ENCODE data around the gene ZNF652.

- TF ChIP-seq ARNTL (CRISPR knock-in tag; IDR thresholded peaks at IDR 0.05; ENCODE audit: borderline replicate concordance, low read depth), result no peak
- TF ChIP-seq ZFP3 (CRISPR knock-in tag; IDR thresholded peaks at IDR 0.05), result no peak
- TF ChIP-seq RARB (CRISPR knock-in tag; IDR thresholded peaks at IDR 0.05), result no peak
- TF ChIP-seq ISL1 (CRISPR knock-in tag; IDR thresholded peaks at IDR 0.05), result no peak
- TF ChIP-seq, protein P1, sequence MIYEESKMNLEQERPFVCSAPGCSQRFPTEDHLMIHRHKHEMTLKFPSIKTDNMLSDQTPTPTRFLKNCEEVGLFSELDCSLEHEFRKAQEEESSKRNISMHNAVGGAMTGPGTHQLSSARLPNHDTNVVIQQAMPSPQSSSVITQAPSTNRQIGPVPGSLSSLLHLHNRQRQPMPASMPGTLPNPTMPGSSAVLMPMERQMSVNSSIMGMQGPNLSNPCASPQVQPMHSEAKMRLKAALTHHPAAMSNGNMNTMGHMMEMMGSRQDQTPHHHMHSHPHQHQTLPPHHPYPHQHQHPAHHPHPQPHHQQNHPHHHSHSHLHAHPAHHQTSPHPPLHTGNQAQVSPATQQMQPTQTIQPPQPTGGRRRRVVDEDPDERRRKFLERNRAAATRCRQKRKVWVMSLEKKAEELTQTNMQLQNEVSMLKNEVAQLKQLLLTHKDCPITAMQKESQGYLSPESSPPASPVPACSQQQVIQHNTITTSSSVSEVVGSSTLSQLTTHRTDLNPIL (CRISPR knock-in tag; IDR thresholded peaks at IDR 0.05; ENCODE audit: low read depth), result no peak
- no peak for TF ChIP-seq GLIS3 (CRISPR knock-in tag; IDR thresholded peaks at IDR 0.05)
- TF ChIP-seq, protein P2, sequence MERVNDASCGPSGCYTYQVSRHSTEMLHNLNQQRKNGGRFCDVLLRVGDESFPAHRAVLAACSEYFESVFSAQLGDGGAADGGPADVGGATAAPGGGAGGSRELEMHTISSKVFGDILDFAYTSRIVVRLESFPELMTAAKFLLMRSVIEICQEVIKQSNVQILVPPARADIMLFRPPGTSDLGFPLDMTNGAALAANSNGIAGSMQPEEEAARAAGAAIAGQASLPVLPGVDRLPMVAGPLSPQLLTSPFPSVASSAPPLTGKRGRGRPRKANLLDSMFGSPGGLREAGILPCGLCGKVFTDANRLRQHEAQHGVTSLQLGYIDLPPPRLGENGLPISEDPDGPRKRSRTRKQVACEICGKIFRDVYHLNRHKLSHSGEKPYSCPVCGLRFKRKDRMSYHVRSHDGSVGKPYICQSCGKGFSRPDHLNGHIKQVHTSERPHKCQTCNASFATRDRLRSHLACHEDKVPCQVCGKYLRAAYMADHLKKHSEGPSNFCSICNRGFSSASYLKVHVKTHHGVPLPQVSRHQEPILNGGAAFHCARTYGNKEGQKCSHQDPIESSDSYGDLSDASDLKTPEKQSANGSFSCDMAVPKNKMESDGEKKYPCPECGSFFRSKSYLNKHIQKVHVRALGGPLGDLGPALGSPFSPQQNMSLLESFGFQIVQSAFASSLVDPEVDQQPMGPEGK (CRISPR knock-in tag; IDR thresholded peaks at IDR 0.05; ENCODE audit: borderline replicate concordance), result no peak
- no peak for TF ChIP-seq ZC3H10 (CRISPR knock-in tag; IDR thresholded peaks at IDR 0.05)
Measured at GRCh38 chr17:49406421-49407061, 44.5 kb upstream of the ZNF652 start.
